GM18511 (cell line): ENCODE measurements around the gene LYRM4.
"Not testable (repeated sequence)": the region's sequence is repeated elsewhere in the genome, so short reads cannot be mapped to it uniquely, and the experiment has no call there.

Experiments used
- ATAC-seq: cut with Tn5 transposase; IDR thresholded peaks from one replicate; pipeline ENCODE4 v1.9.1; 2021; ENCODE audit warnings: mild to moderate bottlenecking, moderate library complexity; ENCODE audit not compliant: unreplicated experiment

Gene LYRM4

DNA sequence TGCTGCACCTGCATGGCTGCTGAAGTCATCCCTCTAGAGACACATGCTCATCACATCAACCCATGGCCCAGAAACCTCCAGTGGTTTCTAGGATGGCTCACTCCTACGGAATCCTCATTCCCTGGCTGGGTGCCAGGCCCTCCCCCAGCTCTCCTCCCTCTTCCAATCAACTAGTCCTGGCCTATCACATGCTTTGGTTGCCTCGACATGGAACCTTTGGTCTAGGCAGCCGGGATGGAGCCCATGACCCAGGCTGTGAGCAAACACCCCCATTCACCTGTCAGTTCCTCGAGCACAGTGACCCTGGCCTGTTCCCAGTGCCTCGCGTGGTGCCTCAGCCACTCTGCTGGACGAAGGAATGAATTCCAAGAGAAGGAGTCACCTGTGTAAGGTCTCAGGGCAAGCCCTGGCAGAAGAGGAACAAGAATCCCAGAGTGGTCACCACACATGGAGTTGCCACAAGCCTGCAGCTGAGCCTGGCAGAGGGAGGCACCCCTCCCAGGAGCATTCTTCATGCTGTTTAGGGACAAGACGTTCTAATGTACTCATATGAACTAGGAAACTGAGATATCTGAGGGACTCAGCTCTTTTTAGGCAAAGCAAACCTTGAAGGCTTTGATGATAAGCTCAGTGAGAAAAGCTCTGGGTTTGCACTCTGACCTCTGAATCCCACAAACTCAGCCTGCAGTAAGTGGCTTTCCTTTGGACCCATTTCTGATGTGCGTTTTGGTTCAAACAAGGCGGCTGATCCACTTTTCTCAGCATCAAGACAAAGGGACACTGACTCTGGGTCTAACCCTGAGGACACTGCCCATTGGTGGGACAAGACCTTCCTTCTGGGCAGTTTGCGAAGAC is 135.4 kb downstream of the LYRM4 start:
- ATAC-seq = no peak

DNA sequence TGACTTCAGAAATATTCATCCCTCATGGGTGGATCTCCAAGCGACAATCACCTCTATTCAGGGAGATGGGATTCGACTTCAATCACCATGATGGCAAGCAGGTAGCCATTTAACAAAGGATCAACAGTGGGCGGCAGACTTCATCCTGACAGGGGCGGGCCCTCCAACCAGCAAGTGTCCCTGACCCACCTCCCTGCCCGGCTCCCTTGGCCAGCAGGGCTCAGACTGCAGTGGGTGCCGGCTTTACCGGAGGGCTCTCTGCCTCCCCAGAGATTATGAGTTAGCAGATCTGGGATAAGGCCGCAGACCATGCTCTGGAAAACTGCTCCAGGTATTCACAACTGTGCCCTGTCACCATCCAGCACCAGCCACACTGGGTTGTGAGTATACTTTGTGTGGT is 136.2 kb downstream of the LYRM4 start:
- no peak for ATAC-seq

DNA sequence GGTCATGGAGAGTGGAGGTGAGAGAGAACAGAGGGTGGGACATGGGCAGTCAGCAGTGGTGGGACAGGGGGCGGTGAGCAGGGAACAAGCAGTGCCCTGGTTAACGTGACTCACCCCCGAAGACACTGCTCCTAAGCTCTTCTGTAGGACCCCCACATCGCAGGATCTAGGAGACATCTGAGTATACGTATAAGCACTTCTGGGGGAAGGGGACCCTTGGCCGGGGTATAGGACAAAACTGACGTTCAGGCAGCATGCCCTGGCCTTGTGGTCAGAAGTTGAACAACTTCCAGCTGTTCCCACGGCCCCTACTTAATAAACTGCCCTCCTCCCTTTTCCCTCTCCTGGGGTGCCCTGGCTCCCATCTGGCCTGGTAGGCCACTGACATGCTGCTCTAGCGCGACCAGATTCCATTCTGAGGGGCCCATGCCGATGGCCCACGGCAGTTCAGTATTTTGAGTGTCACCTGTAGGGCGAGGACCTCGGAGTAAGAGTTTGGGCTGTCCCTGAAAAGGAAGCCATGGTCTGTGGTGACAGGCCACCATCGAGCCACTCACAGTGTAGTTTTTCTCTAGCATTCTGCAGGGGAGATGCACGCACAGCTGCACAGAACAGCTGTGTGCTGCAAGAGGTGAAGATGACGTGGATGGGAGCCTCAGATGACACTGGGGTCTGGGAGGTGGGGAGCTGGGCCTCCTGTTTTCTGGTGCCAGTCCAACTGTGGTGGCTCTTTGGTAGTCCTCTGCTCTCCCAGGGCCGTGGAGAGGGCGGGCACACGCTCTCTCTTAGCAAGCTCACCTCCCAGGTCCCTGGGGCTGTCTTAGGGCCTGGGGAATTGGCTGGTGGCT is 137.2 kb downstream of the LYRM4 start:
- no peak for ATAC-seq

DNA sequence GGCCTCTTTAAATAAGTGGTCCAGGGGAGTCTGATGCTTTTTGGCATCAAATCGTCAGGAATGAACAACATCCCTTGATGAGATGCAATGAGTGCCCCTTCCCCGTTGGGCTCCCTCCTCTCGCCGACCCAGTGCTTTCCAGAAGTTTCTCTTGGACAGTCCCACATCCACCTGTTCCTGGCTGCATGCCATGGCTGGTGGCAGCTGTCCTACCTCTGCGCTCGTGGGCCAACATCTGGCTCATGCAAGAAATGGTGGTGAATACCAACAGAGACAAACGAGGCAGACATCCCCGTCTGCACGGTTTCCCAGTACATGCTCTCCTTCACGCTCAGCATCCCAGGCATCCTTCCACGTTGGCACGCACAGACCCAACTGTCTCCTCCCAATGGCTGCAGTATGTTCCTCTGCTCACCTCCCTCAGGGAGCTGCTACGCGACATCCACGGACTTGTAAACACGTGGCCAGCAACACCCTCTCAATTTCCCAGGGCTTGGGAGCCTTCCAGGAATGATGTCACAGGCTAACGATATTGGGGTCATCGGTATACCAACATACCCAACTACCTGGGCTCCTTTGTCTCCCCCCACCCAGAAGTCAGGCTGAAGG is 138.1 kb downstream of the LYRM4 start:
- ATAC-seq = no peak

DNA sequence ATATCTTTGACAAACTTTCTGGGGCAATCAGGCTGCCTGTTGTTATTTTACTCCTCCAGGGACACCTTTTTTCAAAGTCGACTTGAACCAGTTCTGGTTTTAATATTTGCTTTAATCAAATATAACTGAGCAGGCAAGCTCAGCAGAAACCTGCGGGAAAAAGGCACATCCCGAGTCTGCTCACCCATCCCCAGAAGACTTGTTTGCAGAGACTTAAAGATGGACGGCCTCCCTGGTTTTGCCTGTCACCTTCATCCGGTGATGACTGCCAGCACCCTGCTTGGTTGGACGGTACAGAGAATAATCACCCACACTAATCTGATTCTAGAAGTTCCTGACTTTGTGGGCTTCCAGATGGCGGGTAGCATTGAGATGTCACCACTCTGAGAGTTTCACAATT is 138.8 kb downstream of the LYRM4 start:
- no peak for ATAC-seq

DNA sequence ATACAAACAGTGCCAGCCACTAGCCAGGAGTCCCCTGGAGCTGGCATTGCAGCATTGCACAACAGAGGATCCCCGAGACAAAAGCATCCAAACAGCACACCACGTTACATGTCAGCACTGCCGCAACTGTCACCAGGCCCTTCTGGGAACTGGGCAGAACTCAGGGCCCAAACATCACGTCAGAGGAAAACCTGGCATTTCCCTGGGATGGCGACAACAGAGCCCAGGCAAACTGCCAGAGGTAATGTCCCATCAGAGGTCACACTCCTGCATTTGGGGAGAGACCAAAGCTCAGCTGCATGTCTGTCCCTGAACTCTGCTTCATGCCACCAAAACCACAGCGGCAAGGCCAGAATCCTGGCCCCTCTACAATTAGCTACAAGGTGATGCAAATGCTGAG is 139.3 kb downstream of the LYRM4 start:
- no peak for ATAC-seq

DNA sequence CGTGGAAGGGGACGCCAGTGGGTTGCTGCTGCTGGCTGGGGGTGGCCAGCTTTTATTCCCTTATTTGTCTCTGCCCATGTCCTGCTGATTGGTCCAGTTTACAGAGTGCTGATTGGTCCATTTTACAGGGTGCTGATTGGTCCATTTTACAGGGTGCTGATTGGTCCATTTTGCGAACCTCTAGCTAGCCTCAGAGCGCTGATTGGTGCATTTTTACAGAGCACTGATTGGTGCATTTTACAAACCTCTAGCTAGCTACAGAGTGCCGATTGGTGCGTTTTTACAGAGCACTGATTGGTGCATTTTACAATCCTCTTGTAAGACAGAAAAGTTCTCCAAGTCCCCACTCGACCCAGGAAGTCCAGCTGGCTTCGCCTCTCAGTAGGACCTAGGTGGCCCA is 140.2 kb downstream of the LYRM4 start:
- not testable (repeated sequence) for ATAC-seq

DNA sequence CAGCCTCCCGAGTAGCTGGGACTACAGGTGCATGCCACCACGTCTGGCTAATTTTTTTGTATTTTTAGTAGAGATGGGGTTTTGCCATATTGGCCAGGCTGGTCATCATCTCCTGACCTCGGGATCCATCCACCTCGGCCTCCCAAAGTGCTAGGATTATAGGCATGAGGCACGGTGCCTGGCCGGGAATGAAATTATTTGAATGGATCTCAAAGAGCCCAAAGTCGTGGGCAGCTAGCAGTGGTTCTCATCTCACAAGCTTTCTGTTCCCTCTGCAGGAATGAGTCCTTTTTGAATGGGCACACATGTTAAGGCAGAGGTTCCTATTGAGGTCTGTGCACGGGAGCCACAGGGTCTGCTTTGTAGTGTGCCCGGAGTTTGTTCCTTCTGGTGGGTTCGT is 140.7 kb downstream of the LYRM4 start:
- no peak for ATAC-seq

DNA sequence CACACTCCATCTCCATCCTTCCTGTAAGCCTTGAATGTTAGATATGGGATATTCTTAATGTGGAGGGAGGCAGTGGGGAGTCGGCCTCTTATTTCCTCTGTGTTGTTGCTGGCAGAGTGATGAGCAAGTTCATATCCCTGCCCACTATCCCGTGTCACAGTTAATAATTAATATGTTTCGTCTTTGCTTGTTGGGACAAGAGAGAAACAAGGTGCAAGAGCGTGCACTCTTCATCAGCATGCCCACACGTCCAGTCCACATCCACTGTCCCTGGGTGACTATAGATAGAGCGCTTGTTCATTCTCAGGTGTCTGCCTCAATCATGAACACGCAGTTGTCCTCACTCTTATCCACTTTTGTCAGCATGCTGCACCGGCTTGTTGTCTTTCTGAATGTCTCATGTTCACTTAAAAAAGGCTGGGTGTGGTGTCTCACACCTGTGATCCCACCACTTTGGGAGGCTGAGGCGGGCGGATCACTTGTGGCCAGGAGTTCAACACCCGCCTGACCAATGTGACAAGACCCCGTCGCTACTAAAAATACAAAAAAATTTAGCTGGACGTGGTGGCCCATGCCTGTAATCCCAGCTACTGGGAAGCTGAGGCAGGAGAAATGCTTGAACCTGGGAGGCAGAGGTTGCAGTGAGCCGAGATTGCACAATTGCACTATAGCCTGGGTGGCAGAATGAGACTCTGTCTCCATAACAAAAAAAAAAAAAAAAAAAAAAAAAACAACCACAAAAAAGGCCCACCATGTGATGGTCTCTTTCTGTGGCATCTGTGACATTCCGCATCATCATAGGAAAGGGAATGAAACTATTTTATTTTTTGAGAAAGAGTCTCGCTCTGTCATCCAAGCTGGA is 141.4 kb downstream of the LYRM4 start:
- no peak for ATAC-seq

DNA sequence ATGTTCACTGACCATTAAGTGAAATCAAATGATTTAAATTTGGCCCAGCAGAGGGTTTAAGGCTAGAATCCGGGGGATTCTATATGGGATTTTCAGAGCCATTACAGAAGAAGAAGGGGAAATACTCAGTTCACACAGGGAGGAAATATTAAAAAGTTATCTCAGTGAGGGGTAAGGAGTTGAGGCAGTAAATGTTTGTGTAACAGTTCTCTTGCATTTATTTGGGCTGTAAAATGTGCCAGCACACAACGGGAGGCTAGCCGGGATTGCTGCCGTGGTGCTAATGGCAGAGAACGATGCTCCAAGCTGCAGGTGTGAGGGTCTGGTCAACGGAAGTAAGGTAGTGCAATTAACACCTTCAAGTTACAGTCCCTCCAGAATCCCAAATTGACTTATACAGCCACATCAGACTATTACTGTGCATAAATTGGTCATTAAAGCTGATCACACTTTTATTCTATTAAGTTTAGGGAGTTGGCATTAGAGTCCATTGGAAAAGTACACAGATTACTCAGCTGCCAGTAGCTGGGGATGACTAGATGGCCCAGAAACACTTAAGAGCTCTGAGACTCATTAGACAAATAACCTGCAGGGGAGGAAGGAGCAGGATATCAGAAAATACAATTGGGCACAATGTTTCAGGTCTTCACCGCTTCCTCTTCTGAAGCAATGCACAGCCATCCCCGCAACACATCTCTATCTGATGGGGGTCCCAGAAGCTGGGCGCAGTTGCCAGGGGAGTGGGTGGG is 144.3 kb downstream of the LYRM4 start:
- no peak for ATAC-seq

DNA sequence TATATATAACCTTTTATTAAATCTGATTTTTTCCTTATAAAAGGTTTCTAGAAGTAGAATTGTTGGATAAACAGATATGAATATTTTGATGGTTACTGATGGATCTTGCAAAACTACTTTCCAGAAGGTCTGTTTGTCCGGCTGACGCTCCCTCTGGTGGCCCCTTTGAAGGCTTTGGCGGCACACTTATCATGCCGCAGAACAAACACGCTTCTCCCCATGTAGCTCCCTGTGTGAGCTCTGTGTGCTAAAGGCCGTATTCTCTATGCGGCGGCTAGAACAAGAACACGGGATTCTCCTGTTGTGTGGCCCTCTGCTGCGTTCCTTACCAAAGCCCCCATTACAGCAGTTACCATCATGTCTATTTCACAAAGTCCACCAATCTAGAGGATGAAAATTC is 145.6 kb downstream of the LYRM4 start:
- ATAC-seq = no peak

DNA sequence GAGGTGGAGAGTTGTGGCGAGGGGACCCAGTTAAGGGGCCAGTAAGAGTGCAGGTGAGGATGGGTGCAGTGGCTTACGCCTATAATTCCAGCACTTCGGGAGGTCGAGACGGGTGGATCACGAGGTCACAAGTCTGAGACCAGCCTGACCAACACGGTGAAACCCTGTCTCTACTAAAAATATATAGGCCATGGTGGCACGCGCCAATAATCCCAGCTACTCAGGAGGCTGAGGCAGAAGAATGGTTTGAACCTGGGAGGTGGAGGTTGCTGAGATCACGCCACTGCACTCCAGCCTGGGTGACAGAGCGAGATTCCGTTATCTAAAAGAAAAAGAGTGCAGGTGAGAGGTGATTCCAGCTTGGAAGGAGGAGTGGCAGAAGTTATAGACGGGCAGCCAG is 147.7 kb downstream of the LYRM4 start:
- no peak for ATAC-seq

DNA sequence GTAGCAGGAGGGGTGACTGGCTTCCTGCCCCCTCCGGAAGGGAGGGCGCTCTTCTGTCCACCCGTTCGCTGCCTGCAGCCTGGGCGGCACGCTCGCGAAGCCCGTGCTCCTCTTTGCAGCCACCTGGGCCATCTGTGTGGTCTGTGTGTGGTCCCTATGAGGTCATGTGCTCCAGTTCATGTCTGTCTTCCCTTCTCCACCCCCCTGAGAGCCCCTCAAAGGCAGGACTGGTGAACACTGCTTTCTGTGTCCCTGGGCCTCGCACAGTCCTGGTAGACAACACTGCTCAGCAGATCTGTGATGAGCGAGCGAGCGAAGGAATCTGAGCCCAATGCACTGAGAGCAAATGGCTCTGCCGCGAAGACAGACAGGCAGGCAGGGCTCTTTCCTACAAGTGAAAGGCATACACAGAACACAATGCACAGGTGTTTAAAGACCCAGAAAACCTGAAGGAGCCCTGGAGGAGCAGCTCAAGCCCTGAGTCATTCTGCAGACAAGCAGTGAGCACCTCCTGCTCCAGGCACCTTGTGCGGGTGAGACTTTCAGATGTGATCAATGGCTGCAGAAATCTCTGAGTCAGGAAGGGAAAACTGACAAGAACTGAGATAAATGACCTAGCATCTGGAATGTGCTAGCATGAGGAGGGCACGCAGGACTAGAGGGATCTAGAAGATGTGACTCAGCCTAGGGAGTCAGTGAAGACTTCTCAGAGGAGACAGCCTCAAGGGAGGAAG is 148.5 kb downstream of the LYRM4 start:
- ATAC-seq = no peak

DNA sequence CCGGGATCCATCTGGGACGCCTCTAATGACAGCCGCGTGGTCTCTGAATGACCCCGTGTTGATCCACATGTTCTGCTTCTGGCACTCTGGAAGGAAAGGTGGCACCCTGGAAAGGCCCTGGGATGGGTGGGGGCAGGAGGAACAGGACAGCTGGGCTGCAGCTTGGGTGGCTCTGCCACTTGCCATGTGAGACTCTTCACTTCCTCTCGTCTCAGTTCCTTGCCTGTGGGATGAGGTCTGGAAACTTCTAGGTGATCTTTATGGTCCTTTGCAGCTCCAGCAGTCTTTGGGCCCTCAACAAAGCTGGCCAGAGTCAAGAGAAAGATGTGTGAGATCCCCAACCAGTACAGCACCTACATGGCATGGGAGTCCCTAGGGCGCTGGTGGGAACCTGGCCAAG is 149.1 kb downstream of the LYRM4 start:
- no peak for ATAC-seq

DNA sequence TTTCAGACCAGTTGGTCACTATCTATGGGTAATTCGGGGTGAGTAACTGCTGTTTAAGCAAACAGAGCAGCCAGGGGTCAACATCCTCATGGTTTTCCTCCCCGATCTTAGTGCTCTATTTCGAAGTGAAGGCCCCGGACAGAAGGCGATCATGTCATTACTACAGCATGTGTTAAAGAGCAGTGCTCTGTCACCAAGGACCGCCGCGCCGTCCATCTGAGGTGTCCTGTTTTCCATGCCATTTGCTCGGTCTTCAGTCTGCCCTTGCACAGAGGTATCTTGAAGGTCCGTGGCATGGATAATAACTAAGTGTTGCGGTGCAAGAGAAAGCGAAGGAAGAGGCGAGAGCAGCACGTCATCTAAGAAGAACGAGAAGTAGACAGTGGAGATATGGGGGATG is 150.5 kb downstream of the LYRM4 start:
- no peak for ATAC-seq

DNA sequence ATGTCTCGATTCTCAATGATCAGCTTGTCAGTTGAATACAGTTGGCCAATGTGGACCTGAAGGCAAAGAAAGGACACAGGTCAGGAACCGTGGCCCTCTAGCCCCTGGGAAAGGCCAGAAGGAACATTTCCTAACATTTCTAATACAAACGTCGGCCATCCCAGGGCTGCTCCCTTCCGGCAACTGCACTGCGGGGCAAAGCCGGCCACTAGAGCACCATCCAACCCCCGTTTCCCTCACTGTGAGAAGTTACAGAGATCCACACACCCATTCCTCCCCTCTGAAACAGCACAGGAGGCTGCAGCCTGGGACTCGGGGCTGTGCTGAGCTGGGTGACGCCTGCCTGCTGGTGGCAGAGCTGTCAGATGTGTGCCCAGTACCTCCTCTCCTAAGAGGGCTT is 151.3 kb downstream of the LYRM4 start:
- ATAC-seq = no peak

DNA sequence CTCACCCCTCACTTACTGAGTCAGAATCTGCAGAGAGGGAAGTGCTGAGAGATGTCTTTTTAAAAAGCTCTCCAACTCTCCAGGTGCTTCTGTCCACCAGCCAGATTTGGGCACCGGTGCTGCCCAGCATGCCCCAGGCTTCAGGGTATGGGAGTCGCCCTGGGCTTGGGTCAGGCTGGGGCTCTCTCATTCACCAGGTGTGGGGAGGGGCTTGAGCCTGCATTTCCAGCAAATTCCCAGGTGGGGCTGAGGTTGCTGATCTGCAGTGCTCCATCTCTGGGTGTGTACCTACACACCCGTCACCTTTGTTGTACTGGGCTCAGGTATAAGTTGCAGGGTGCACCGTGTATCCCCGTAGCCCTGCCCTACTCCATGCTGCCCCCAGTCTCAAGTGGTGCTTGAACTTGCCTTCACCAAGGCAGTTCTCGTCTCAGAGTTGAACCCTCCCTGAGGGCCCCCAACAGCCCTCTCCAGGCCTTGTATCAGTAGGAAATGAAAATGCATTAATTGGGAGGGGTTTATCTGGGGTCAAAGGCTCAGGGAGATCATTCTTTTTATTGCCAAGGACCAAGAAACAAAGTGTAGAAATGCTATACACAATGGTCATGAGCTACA is 152.1 kb downstream of the LYRM4 start:
- no peak for ATAC-seq

DNA sequence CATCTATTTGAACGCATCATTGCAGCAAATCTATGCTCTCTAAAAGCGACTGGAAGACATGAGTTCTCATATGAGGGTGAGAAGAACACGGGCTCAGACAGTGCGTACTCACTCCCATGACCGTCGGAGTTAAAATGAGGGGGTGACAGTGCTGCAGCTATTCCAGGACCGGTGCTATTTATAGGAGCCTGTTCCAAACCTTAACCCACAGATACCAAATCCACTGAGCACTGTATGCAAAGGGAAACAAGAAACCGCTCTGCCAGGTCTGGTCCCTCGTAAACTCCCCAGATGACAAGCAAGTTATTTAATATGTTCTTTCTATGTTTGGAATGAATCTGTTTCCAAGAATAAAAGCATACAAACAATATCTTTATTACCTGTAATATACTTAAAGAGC is 152.7 kb downstream of the LYRM4 start:
- ATAC-seq = no peak

DNA sequence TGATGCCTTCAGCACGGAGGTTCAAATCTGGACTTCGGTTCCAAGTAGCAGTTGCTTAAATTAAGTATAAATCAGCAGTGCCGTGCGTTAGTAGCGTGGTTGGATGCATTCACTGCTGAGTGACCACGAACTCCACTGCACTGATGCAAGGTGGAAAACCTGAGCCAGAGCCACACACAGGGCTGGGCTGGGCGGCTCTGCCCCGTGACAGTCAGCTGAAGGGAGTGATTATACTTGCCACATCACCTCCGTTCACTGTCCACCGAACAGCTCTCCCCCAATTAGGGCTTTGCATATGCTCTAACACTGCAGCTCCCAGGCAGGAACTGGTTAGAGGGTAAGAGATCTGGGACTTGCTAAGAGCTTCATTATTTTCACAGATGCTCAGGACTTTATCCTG is 153.4 kb downstream of the LYRM4 start:
- ATAC-seq = no peak
